ENCODE results near the gene CDK2AP2.
"Not testable (repeated sequence)": the region's sequence is repeated elsewhere in the genome, so short reads cannot be mapped to it uniquely, and the experiment has no call there.

Gene CDK2AP2

GRCh38 chr11:67466962-67467771, 40.8 kb downstream of the CDK2AP2 start:
- no peak overlapping the region for H3K4me3 ChIP-seq (ENCODE audit: insufficient read depth, low read depth, low read length, poor library complexity, severe bottlenecking)

DNA sequence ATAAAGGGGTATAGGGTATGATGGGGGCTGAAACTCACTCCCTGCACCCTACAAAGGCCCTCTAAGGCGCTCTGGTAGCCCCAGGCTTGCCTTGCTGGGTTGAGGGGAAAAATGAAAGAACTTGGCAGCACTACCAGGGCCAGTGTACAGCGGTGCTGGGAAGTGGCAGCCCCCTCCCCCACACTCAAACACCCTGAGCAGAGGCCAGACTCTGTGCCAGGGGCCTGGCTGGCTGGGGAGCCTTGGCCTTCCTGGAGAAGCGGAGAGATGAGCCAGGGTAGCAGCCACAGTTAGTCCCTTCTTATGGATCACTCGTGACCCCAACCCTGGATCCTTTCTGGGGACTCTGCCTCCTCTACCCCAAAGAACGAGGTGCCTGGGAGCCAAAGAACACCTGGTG, 41.6 kb downstream of the CDK2AP2 start:
- Histone ChIP-seq H3K27ac (ENCODE audit: insufficient read depth, low read length, poor library complexity, severe bottlenecking) (peak overlapping the region; percentile 84), H3K27me3 (replicated peaks; ENCODE audit: control insufficient read depth, insufficient read depth, low read length, poor library complexity, severe bottlenecking) (no peaks in the 10 kb centered on the region), H3K4me1 (ENCODE audit: control insufficient read depth, insufficient read depth, low read length, poor library complexity, severe bottlenecking) (peaks cover 42% of the 10 kb centered on the region), H3K4me3 (ENCODE audit: insufficient read depth, low read depth, low read length, poor library complexity, severe bottlenecking) (no peak overlapping the region), H3K36me3 (ENCODE audit: control insufficient read depth, insufficient read depth, low read length) (no peaks in the 10 kb centered on the region), H3K9me3 (ENCODE audit: control insufficient read depth, low read length) (no peaks in the 10 kb centered on the region)
- DNase-seq: no peak

More at GRCh38 chr11:67466962-67467771, 40.8 kb downstream of the CDK2AP2 start:
- H3K36me3 ChIP-seq (ENCODE audit: control insufficient read depth, insufficient read depth, low read length): no peaks in the 10 kb centered on the region
- no peak for DNase-seq
- H3K27me3 ChIP-seq (replicated peaks; ENCODE audit: control insufficient read depth, insufficient read depth, low read length, poor library complexity, severe bottlenecking): no peaks in the 10 kb centered on the region
- H3K27ac ChIP-seq (ENCODE audit: insufficient read depth, low read length, poor library complexity, severe bottlenecking): peak overlapping the region; percentile 84
- no peaks in the 10 kb centered on the region for H3K9me3 ChIP-seq (ENCODE audit: control insufficient read depth, low read length)
- H3K4me1 ChIP-seq (ENCODE audit: control insufficient read depth, insufficient read depth, low read length, poor library complexity, severe bottlenecking): peaks cover 42% of the 10 kb centered on the region

- Histone ChIP-seq H3K4me1 (ENCODE audit: control insufficient read depth, insufficient read depth, low read length, poor library complexity, severe bottlenecking) (peaks cover 42% of the 10 kb centered on the region), H3K27ac (ENCODE audit: insufficient read depth, low read length, poor library complexity, severe bottlenecking) (peak overlapping the region; percentile 86), H3K4me3 (ENCODE audit: insufficient read depth, low read depth, low read length, poor library complexity, severe bottlenecking) (peak overlapping the region; percentile 50)
- not testable (repeated sequence) for H3K9me3 ChIP-seq (ENCODE audit: control insufficient read depth, low read length); H3K27me3 ChIP-seq (replicated peaks; ENCODE audit: control insufficient read depth, insufficient read depth, low read length, poor library complexity, severe bottlenecking); DNase-seq; H3K36me3 ChIP-seq (ENCODE audit: control insufficient read depth, insufficient read depth, low read length)
Measured at GRCh38 chr11:67465530-67465929, 42.4 kb downstream of the CDK2AP2 start.

GRCh38 chr11:67465189-67465510, 42.8 kb downstream of the CDK2AP2 start:
- peaks cover 42% of the 10 kb centered on the region for H3K4me1 ChIP-seq (ENCODE audit: control insufficient read depth, insufficient read depth, low read length, poor library complexity, severe bottlenecking)
- no peak for DNase-seq
- no peaks in the 10 kb centered on the region for H3K9me3 ChIP-seq (ENCODE audit: control insufficient read depth, low read length)
- peak overlapping the region; percentile 50 for H3K4me3 ChIP-seq (ENCODE audit: insufficient read depth, low read depth, low read length, poor library complexity, severe bottlenecking)
- no peaks in the 10 kb centered on the region for H3K27me3 ChIP-seq (replicated peaks; ENCODE audit: control insufficient read depth, insufficient read depth, low read length, poor library complexity, severe bottlenecking)
- peak overlapping the region; percentile 86 for H3K27ac ChIP-seq (ENCODE audit: insufficient read depth, low read length, poor library complexity, severe bottlenecking)
- no peaks in the 10 kb centered on the region for H3K36me3 ChIP-seq (ENCODE audit: control insufficient read depth, insufficient read depth, low read length)

- DNase-seq: peak; percentile 87 to 94 (median 92)
- Histone ChIP-seq H3K9me3 (ENCODE audit: control insufficient read depth, low read length) (no peaks in the 10 kb centered on the region), H3K27ac (ENCODE audit: insufficient read depth, low read length, poor library complexity, severe bottlenecking) (peak overlapping the region; percentile 86), H3K4me1 (ENCODE audit: control insufficient read depth, insufficient read depth, low read length, poor library complexity, severe bottlenecking) (peaks cover 42% of the 10 kb centered on the region), H3K27me3 (replicated peaks; ENCODE audit: control insufficient read depth, insufficient read depth, low read length, poor library complexity, severe bottlenecking) (no peaks in the 10 kb centered on the region), H3K4me3 (ENCODE audit: insufficient read depth, low read depth, low read length, poor library complexity, severe bottlenecking) (peak overlapping the region; percentile 50), H3K36me3 (ENCODE audit: control insufficient read depth, insufficient read depth, low read length) (no peaks in the 10 kb centered on the region)
Measured at GRCh38 chr11:67464411-67465188, 43.4 kb downstream of the CDK2AP2 start.

- peaks cover 38% of the 10 kb centered on the region for H3K4me1 ChIP-seq (ENCODE audit: control insufficient read depth, insufficient read depth, low read length, poor library complexity, severe bottlenecking)
- no peak for DNase-seq
- H3K4me3 ChIP-seq (ENCODE audit: insufficient read depth, low read depth, low read length, poor library complexity, severe bottlenecking): peak overlapping the region; percentile 42
Measured at GRCh38 chr11:67463680-67464410, 44.1 kb downstream of the CDK2AP2 start.

DNA sequence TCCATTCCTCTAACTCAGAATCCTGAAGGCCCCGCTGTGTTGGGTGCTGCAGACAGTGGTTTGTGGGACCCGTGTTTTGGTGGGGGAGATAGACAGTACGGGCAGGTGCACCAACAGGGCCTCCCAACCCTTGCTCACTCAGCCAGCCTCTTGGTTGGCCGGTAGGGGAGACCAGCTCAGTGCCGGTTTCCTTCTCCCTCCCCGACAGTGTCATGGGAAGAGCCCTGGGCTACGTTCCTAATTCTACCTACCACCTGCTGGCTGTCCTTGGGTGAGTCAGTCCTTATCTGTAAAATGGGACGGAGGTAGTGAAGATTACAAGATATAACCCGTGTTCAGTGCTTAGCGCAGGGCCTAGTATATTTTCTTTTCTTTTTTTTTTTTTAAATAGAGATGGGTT, 44.8 kb downstream of the CDK2AP2 start:
- H3K27me3 ChIP-seq (replicated peaks; ENCODE audit: control insufficient read depth, insufficient read depth, low read length, poor library complexity, severe bottlenecking): no peaks in the 10 kb centered on the region
- DNase-seq: no peak
- no peak overlapping the region for H3K4me3 ChIP-seq (ENCODE audit: insufficient read depth, low read depth, low read length, poor library complexity, severe bottlenecking)
- no peaks in the 10 kb centered on the region for H3K9me3 ChIP-seq (ENCODE audit: control insufficient read depth, low read length)
- H3K4me1 ChIP-seq (ENCODE audit: control insufficient read depth, insufficient read depth, low read length, poor library complexity, severe bottlenecking): peaks cover 32% of the 10 kb centered on the region
- no peaks in the 10 kb centered on the region for H3K36me3 ChIP-seq (ENCODE audit: control insufficient read depth, insufficient read depth, low read length)
- H3K27ac ChIP-seq (ENCODE audit: insufficient read depth, low read length, poor library complexity, severe bottlenecking): no peak overlapping the region

More at GRCh38 chr11:67463680-67464410, 44.1 kb downstream of the CDK2AP2 start:
- no peaks in the 10 kb centered on the region for H3K36me3 ChIP-seq (ENCODE audit: control insufficient read depth, insufficient read depth, low read length)
- no peaks in the 10 kb centered on the region for H3K9me3 ChIP-seq (ENCODE audit: control insufficient read depth, low read length)
- H3K27me3 ChIP-seq (replicated peaks; ENCODE audit: control insufficient read depth, insufficient read depth, low read length, poor library complexity, severe bottlenecking): no peaks in the 10 kb centered on the region
- H3K27ac ChIP-seq (ENCODE audit: insufficient read depth, low read length, poor library complexity, severe bottlenecking): peak overlapping the region; percentile 86

DNA sequence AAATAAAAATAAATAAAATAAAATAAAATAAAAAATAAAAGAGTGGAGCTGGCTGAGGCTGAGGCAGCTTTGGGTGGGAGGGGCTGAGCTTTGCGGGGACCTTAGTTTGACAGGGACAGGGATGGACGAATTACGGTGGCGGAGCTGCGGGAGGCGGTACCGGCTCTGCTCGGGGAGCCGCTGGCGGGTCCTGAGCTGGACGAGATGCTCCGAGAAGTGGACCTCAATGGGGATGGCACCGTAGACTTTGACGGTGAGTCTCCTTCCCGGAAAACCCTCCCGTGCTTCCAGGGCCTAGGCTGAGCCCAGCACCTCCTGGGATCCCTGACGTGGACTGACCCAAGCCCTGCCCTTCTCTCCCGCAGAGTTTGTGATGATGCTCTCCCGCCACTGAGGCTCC, 49.7 kb downstream of the CDK2AP2 start:
- Histone ChIP-seq H3K4me3 (ENCODE audit: insufficient read depth, low read depth, low read length, poor library complexity, severe bottlenecking) (no peak overlapping the region), H3K4me1 (ENCODE audit: control insufficient read depth, insufficient read depth, low read length, poor library complexity, severe bottlenecking) (no peaks in the 10 kb centered on the region), H3K27me3 (replicated peaks; ENCODE audit: control insufficient read depth, insufficient read depth, low read length, poor library complexity, severe bottlenecking) (no peaks in the 10 kb centered on the region), H3K36me3 (ENCODE audit: control insufficient read depth, insufficient read depth, low read length) (no peaks in the 10 kb centered on the region), H3K27ac (ENCODE audit: insufficient read depth, low read length, poor library complexity, severe bottlenecking) (no peak overlapping the region), H3K9me3 (ENCODE audit: control insufficient read depth, low read length) (no peaks in the 10 kb centered on the region)
- no peak for DNase-seq

DNA sequence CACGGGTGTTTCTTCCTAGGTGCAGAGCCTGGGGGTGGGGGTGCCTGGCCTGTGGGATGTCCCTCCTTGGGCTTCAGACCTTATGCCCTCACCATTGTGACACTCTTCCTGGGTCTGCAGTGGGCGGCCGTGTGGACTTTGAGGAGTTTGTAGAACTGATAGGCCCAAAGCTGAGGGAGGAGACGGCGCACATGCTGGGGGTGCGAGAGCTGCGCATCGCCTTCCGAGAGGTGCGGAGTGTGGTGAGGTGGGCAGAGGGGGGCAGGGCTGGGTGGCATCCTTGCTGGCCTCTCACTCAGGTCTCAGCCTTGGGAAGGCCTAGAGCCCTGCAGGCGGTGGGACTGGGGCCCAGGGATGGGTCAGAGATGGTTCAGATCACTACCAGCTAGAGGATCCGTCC, 50.5 kb downstream of the CDK2AP2 start:
- DNase-seq: no peak
- no peak overlapping the region for H3K27ac ChIP-seq (ENCODE audit: insufficient read depth, low read length, poor library complexity, severe bottlenecking)
- H3K27me3 ChIP-seq (replicated peaks; ENCODE audit: control insufficient read depth, insufficient read depth, low read length, poor library complexity, severe bottlenecking): no peaks in the 10 kb centered on the region
- H3K36me3 ChIP-seq (ENCODE audit: control insufficient read depth, insufficient read depth, low read length): no peaks in the 10 kb centered on the region
- no peaks in the 10 kb centered on the region for H3K9me3 ChIP-seq (ENCODE audit: control insufficient read depth, low read length)
- H3K4me1 ChIP-seq (ENCODE audit: control insufficient read depth, insufficient read depth, low read length, poor library complexity, severe bottlenecking): no peaks in the 10 kb centered on the region
- H3K4me3 ChIP-seq (ENCODE audit: insufficient read depth, low read depth, low read length, poor library complexity, severe bottlenecking): no peak overlapping the region

Data from effector memory CD4-positive, alpha-beta T cell (primary cell).